Activated T-helper 1 cell treated with Interleukin-2 at 50 U/mL for 16 hours (primary cell): ENCODE data around the gene SMYD3.
"Not testable (repeated sequence)": the region's sequence is repeated elsewhere in the genome, so short reads cannot be mapped to it uniquely, and the experiment has no call there.

Source experiments
- DNase-seq: peaks from one replicate; pipeline ENCODE4 v3.0.0-alpha.2; 2020; ENCODE audit warnings: low read depth

The SMYD3 gene

GRCh38 chr1:246355411-246356230 is 151.5 kb downstream of the SMYD3 start:
- no peak for DNase-seq

GRCh38 chr1:246351721-246352120 is 155.4 kb downstream of the SMYD3 start:
- no peak for DNase-seq

- no peak for DNase-seq
Observed at GRCh38 chr1:246350745-246351144, 156.3 kb downstream of the SMYD3 start.

GRCh38 chr1:246343937-246344336 is 163.1 kb downstream of the SMYD3 start:
- no peak for DNase-seq

- no peak for DNase-seq
Observed at GRCh38 chr1:246343251-246343650, 163.8 kb downstream of the SMYD3 start.

GRCh38 chr1:246338546-246338945 is 168.5 kb downstream of the SMYD3 start:
- DNase-seq: no peak

- no peak for DNase-seq
Observed at GRCh38 chr1:246338098-246338497, 169.0 kb downstream of the SMYD3 start.

GRCh38 chr1:246335151-246335550 is 171.9 kb downstream of the SMYD3 start:
- no peak for DNase-seq

GRCh38 chr1:246333855-246334254 is 173.2 kb downstream of the SMYD3 start:
- no peak for DNase-seq

- DNase-seq: no peak
Observed at GRCh38 chr1:246332078-246332477, 175.0 kb downstream of the SMYD3 start.

- no peak for DNase-seq
Observed at GRCh38 chr1:246329900-246330299, 177.2 kb downstream of the SMYD3 start.

- DNase-seq: not testable (repeated sequence)
Observed at GRCh38 chr1:246329292-246329691, 177.8 kb downstream of the SMYD3 start.

- DNase-seq: no peak
Observed at GRCh38 chr1:246324711-246325110, 182.4 kb downstream of the SMYD3 start.

- not testable (repeated sequence) for DNase-seq
Observed at GRCh38 chr1:246324033-246324432, 183.0 kb downstream of the SMYD3 start.

- no peak for DNase-seq
Observed at GRCh38 chr1:246320286-246320685, 186.8 kb downstream of the SMYD3 start.

GRCh38 chr1:246319083-246319714 is 187.9 kb downstream of the SMYD3 start:
- DNase-seq: no peak

- no peak for DNase-seq
Observed at GRCh38 chr1:246318622-246319021, 188.5 kb downstream of the SMYD3 start.

GRCh38 chr1:246318036-246318359 is 189.1 kb downstream of the SMYD3 start:
- DNase-seq: no peak

GRCh38 chr1:246317332-246318035 is 189.6 kb downstream of the SMYD3 start:
- no peak for DNase-seq

GRCh38 chr1:246311461-246311860 is 195.6 kb downstream of the SMYD3 start:
- no peak for DNase-seq

GRCh38 chr1:246309247-246309884 is 197.7 kb downstream of the SMYD3 start:
- no peak for DNase-seq

- no peak for DNase-seq
Observed at GRCh38 chr1:246308533-246309075, 198.5 kb downstream of the SMYD3 start.
